Measurements from ENCODE around the gene RPS6KA2.

The RPS6KA2 gene

DNA sequence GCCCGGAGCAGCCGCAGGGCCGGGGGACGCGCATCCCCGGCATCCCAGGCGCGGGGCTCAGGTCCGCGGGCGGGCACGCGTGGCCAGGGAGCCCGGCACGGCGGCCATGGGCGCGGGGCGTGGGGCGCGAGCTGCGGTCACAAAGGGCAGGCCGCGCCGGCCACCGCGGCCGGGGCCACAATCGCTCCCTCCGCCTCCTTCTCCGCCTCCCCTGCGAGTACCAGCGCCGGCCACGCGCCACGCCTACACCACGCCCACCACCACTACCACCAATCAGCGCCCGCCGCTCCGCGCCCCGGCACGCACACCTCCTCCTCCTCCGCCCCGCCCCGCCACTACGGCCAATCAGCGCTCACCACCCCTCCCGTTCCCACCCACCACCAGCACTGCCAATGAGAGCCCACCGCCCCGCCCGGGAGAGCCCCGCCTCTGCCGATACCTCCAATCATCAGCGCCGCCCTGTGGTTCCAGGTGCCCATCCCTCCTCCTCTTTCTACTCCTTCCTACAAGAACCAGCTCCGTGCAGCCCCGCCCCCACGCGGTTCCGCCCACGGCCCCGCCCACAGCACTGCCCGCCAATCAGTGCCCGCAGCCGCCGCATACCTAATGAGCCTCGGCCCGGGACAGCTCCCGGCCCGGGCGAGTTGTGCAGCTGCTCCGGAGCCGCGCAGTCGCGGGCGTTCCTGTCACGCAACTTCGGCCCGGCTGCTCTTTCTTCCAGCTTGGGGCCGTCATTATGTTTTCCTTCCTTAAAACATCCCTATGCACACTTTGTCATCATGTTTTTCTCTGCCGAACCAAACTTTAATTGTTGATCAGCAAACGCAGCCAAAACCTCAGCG lies at the start of gene RPS6KA2:
Gene RPS6KA2 (minus strand): TSS at position 219 of the 842 bp plus-strand sequence. CDS start 232 bp downstream, outside the sequence.
- peak; percentile 98 for DNase-seq (ENCODE audit: low read depth)
- TF ChIP-seq CTCF (conservative IDR thresholded peaks at IDR 0.05; ENCODE audit: low read depth, low read length), result no peak
- peak within 1 kb of the TSS; percentile 72 for H3K4me3 ChIP-seq (ENCODE audit: low read length)

DNA sequence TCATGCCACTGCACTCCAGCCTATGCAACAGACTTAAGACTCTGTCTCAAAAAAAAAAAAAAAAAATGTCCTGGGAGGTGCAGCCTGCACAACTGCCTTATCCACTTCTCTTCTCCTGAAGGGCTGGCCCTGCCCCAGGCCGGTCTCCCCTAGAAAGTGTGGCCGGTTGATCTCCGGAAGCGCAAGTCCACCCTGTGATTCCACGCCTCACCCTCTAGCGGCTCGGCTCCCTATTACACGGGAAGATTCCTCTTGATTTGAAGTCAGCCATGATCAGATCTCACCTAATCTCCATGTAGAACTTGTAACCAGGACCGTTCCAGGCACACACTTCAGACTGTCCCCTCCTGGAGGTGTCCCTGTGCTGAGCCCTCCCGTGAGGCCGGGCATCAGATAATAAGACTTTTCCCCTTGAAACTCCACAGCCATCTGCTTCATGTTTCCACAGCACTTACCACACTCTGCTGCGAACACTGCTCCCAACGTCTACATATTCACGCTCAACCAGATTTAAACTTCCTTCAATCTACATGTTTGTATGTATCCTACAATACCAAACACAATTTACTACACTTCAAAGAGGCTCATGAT lies 49.3 kb upstream of the RPS6KA2 start:
- TF ChIP-seq CTCF (conservative IDR thresholded peaks at IDR 0.05; ENCODE audit: low read depth, low read length), result no peak
- DNase-seq (ENCODE audit: low read depth), result no peak
- no peak overlapping the region for H3K4me3 ChIP-seq (ENCODE audit: low read length)

- no peak overlapping the region for H3K4me3 ChIP-seq (ENCODE audit: low read length)
- DNase-seq (ENCODE audit: low read depth), result no peak
- TF ChIP-seq CTCF (conservative IDR thresholded peaks at IDR 0.05; ENCODE audit: low read depth, low read length), result no peak
Measured at GRCh38 chr6:166675736-166676135, 48.7 kb upstream of the RPS6KA2 start.

DNA sequence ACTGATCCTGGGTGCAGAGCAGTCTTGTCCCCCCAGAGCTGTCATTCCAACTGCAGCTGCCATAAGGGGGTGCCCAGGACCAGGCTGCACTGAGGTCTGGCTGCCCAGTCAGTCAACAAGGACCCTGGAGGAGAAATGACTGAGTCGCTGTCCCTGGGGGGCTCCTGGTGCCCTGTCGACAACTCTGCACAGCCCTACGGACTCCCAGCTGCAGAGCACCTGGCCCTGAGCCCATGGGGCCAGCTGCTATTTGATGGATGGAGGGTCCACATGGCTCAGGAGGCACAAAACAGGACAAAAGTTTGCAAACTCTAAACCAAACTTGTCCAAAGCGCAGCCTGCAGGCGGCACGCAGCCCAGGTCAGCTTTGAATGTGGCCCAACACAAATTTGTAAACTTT lies 46.3 kb upstream of the RPS6KA2 start:
- DNase-seq (ENCODE audit: low read depth), result no peak
- no peak overlapping the region for H3K4me3 ChIP-seq (ENCODE audit: low read length)
- no peak for TF ChIP-seq CTCF (conservative IDR thresholded peaks at IDR 0.05; ENCODE audit: low read depth, low read length)

DNA sequence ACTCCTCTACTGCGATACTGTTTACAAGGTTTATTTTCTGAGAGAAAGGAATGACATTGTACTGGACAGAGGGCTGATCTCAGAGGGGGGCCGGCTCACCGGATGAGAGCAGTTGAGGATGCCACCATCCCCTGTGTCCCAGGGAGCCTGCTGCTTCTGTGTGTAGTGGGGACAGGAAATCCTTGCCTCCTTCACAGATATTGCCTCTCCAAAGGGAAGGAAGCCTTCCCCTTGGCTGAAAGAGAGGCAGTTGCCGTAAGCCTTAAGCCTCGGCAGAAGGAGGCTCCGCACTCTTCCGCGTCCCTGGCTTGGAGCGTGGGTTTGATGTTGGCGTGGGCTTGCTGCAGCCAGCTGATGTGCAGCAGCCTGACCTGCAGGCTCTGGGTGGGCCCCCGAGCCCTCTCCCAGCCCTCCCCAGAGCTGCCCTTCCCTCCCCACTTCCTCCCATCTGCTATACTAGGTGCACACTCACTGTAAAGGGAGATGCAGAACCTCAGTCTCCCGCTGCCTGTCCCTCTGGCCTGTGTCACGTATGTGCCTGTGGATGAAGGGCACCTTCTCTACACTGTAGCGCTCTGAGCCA lies 45.7 kb upstream of the RPS6KA2 start:
- TF ChIP-seq CTCF (conservative IDR thresholded peaks at IDR 0.05; ENCODE audit: low read depth, low read length), result no peak
- DNase-seq (ENCODE audit: low read depth), result no peak
- no peak overlapping the region for H3K4me3 ChIP-seq (ENCODE audit: low read length)

DNA sequence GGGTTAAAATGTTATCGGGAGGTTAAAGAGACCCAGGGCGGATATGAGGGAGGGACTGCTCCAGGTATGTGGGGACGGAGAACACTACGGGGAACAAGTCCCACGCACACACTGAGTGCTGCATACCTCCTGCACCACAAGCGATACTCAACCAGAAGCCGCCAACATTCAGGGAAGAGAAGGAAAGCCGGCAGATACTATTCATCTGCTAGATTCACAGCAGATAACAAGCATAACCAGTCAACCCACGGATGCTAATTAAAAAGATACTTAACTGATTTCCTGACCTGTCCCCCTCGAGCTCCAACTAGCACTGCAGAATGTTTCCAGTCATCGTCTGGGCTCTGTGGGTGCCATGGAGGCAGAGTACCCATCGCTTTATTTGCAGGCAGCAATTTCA lies 45.1 kb upstream of the RPS6KA2 start:
- H3K4me3 ChIP-seq (ENCODE audit: low read length), result no peak overlapping the region
- no peak for TF ChIP-seq CTCF (conservative IDR thresholded peaks at IDR 0.05; ENCODE audit: low read depth, low read length)
- no peak for DNase-seq (ENCODE audit: low read depth)

All from retinal pigment epithelial cell (primary cell).